Erythroblast (primary cell): ENCODE results near the gene SLC25A11.

ENCODE experiments used
- GATA1 ChIP-seq: IDR thresholded peaks from 2 replicates; pipeline ENCODE4 v1.6.1; 2011; ENCODE audit warnings: low read depth, mild to moderate bottlenecking, control low read depth, low read length, moderate library complexity
- POLR2A ChIP-seq: IDR thresholded peaks from 2 replicates; pipeline ENCODE4 v1.6.1; 2011; ENCODE audit warnings: mild to moderate bottlenecking, low read length

GRCh38 chr17:4902540-4902939 is 37.3 kb downstream of the SLC25A11 start:
- no peak for TF ChIP-seq POLR2A
- no peak for TF ChIP-seq GATA1
